Fibroblast of skin of left biceps (primary cell): Measurements from ENCODE around the gene SYS1.
A peak's percentile ranks its signal among the peaks of the same experiment; 100 is the strongest.

Experiments used
- DNase-seq, 2 experiments: peaks; one replicate each; pipeline ENCODE4 v3.0.0-alpha.2; 2013; ENCODE audit warnings: low read depth in 2 of 2

Gene SYS1

DNA sequence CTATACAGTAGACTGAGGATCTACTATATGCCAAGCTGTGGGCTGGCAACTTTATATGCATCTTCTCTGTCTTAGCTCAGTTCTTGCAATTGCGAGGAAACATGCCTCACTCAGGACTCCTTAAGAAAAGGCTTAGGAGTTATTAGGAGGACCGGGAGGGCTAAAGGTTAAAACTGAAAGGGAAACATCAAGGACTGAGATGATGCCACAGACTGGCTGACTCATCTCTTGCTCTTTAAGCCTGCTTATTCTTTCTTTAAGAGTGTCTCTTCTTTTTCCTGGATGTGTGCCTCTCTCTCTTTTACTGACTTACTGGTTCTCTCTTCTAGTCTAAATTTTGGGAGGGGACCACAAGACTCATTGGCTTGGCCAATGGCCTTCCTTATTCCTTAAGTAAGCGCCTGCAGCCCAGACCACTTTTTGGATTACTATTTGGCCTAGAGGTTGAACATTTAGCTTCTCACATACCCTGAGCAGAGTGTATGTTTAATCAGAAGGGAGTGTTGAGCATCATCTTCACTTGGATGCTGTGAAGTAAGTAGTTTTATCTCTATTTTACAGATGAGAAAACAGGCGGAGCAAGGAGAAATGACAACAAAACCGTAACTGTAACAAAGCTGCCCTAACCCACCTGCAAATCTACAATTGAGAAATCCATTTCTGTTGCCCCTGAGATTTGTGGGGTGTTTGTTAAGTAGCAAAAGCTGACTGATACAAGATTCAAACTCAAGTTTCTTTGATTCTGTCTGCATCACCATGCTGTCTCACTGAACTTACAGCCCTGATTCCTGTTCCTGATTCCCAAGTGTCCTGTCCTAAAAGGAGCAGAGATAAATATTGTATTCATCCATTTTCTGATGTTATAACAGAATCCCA, 7.5 kb upstream of the SYS1 start:
- DNase-seq = no peak

DNA sequence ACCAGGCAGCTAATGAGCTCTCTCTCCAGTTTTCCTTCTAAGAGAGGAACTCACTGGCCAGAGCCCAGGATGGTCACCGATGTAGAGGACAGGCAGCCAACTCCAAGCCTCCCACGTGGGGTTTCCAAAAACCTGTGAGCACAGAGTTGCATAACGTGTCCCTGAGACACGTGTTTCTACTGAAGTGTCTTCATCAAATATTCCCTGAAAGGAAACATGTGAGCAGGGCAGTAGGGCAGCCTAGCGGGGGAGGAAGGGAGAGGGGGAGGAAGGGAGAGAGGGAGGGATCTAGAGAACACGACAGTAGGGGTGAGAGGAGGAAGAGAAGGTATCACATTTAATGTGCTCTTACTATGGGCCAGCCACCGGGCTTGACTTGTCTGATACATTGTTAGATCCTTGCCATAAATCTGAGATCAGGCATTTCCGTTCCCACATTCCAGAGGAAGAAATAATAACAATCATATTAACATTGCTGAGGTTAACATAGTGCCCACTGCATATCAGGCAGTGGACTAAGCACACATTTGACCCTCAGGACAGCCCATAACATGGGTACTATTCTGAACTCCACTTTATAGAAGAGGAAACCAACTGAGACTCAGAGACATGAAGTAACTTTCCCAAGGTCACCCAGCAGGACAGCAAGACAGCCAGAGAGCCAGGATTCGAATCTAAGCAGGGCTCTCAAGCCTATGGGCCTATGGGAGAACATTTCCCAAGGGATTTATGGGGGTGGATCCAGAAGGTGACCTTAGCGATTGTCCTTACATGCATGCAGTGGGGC, 4.5 kb upstream of the SYS1 start:
- DNase-seq = no peak

DNA sequence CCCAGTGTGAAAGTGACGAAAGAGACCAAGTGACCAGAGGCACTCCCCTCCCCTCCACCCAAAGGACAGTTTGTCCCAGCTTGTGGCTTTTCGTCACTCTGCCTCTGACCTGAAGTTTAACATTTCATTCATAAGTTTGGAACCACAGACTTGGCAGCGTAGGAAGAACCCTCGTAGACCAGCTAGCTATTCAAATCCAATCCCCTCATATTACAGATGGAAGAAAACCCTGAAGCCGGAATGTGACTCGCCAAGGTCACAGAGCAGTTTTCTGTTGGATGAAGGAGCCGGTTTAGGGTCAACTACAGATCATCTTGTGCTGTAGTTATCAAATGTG, 3.9 kb upstream of the SYS1 start:
- DNase-seq = no peak

DNA sequence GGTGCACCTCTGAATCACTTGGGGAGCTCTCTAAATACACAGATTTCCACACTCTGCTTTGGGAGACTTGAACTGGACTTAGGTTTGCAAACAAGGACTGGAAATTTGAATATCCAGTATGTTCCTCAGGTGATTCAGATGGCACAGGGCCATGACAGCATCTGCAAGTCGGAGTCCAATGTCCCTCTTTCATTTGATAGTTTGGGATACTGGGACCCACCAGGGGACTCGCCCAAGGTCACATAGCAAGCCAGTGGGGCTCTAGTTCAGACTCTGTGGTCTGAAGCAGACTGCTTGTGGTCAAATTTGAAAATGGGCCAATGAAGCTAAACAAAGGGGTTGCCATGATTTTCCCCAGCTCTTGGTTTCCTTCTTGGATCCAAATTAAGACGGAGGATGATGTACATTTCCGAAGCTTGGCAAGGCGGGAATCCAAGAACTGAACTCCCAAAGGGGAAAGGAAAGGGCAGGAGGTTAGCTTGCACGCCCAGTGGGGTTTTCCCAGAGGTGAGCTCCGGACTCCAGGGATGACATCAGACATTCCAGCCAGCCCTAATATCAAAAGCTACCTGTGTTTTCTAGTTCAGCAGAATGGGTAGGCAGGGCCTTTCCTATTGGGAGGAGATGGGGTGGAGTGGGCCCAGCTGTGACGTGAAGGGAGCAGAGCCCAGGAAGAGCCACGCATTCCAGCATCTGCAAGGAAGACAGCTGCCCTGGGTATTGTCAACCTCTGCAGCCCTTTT, 3.4 kb upstream of the SYS1 start:
- DNase-seq = no peak

DNA sequence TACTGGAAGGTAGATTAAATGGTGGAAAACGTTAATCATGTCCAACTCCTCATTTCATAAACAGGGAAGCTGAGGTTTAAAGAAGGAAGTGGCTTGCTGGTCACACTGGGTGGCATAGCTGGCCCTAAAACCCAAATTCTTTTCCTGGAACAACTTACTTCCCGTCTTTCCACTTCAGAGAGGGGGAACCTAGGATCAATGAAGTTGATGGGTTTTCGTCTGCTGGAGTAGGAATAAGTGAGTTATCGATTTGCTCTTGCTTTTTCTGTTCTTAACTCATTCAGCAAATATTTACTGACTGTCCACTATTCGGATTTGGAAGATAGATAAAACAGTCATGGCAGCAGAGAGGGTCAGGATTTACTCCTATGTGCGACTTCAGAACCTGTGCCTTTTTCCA, 1.2 kb upstream of the SYS1 start:
- no peak for DNase-seq

DNA sequence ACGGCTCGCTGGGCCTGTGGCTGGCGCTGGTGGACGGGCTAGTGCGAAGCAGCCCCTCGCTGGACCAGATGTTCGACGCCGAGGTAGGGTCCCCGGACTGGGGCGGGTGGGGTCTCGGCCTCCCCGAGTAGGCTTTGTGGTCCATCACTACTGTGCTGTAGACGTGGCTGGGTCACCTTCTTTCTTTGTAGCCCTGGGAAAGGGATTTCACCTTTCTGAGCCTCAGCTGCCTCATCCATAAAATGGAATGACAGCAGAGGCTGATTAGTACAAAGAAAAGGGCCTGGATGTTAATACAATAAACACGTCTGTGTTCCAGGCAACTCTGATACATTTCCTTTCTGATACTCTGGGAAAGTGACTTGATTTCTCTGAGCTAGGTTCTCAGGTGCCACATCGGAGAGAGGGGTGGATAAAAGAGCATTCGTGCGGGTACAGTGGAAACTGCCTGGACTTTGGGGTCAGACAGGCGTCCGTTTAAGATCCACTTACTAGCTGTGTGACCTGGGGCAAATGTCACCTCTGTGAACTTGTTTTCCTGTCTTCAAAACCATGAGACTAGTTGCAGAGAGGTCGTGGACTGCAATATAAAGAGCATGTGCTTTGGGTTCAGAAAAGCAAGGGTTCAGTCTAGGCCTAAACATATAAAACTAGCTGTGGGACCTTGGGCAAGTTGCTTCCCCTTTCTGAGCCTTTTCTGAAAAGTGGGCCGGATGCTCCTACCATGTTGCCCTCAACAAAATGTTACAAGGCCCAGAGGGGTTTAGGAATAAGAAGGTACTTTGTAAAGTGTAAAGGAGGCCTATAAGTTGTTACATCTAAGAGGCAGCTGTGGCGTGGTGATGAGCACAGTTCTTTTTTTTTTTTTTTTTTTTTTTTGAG, 896 bp downstream of the SYS1 start:
- no peak for DNase-seq

DNA sequence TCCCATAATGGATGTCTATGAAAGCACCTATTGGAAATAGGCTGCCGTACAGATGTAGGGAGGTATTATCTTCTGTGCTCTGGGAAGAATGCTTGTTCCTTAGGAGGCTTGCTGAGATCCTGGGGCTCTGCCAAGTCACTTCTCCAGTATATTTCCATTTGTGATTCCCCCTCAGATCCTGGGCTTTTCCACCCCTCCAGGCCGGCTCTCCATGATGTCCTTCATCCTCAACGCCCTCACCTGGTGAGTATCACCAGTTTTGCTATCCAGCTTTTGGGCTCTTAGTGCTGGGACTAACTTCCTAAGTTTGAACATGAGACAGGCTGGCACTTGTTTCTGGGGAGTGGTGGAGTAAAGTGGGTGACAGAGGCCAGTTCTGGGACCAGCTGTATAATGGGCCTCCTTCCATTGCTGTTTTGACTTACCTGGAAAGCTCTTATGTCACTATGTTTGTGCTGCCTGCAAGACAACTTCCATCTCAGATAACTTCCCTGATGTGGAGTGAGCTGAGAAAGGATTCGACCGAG, 2.6 kb downstream of the SYS1 start:
- DNase-seq = no peak

DNA sequence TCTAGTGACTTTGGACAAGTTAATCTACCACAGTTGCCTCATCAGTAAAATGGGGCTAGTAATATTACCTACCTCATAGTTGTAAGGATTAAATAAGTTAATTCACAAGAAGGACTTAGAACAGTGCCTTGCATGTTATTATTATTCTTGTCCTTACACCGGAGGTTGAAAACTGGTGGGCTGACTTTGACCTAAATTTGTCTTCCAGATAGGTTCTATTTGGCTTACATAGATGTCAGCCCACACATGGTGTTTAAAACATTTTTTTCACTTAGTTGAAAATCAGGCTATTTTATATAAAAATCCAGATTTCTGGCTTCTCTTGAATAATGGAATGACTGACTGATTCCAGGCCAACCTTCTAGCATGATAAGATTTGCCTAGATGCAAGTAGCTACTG, 3.2 kb downstream of the SYS1 start:
- no peak for DNase-seq

DNA sequence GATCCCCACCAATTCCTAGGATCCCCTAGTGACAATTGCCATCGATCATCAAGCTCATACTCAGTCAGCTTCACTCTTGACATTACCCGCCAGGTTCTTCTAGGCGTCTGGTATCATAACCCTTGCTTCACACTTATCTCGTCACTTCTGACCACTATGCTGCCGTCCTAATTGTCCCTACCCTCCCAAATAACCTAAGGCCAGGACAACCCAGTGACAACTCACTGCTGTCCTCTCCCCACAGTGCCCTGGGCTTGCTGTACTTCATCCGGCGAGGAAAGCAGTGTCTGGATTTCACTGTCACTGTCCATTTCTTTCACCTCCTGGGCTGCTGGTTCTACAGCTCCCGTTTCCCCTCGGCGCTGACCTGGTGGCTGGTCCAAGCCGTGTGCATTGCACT, 3.7 kb downstream of the SYS1 start:
- no peak for DNase-seq

DNA sequence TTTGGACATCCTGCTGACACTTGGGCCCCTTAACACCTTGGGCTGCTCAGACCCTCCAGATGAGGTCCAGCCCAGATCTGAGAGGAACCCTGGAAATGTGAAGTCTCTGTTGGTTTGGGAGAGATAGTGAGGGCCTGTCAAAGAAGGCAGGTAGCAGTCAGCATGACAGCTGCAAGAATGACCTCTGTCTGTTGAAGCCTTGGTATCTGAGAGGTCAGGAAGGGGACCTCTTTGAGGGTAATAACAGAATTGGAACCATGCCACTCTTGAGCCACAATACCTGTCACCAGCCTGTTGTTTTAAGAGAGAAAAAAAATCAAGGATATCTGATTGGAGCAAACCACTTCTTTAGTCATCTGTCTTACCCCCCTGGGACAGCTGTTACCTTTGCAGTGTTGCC, 4.2 kb downstream of the SYS1 start:
- no peak for DNase-seq

DNA sequence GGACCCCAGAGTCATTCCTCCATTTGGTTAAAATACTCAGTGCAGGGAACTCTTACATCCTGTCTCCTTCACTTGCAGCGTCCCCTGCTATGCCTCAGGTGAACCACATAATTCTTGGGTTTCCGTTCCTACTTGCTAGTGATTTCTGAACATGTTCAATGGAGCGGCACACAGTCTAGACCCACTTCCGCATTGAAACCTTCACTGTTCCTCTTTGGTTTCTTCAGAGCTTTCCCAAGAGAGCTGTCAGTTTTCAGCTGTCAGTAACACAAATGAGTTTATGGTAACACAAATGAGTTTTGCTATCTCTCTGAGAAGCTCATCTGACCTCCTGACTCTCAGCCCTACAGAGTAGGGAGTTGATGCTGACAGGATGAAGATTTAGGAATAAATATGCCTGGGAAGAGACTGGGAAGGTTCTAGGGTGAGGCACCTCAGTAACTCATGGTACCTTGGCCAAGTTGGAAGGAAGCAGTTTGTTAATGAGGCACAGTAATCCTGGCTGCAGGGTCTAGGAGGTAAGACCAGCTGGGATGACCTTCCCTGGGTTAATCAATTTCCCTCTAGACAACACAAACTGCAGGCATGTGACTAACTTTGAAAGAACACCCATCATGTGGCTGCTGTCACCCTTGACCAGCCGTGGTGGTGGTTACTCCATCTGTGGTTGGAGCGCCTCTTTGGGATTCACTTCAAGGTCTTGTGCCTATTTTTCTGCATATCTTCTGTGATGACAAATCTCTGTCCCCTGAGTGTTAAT, 5.4 kb downstream of the SYS1 start:
- no peak for DNase-seq

DNA sequence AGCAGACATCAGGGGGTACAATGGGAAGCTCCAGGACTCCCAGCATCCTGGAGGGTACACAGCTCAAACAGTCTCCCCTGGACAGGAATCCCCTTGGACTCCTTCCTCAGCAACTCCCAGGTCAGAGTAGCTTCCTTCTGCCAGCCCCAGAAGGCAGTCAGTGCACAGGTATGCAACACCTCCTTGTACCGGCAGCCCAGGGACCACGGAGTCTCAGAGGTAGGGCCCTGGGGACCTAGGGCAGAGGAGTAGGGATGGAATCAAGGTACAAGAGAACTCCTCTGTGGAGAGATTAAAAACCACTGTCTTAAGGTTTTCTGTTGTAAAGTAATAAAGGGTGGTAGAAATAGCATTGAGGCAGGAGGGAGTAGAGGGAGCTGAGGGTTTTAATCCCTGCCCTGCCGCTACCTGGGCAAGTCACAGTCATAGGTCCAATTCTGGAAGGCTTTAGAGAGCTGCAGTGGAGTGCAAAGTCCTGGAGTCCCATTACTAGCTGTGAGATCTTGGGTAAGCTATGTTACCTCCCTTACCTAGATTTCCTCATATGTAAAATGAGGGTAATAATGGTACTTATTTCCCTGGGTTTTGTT, 7.7 kb downstream of the SYS1 start:
- DNase-seq = no peak

DNA sequence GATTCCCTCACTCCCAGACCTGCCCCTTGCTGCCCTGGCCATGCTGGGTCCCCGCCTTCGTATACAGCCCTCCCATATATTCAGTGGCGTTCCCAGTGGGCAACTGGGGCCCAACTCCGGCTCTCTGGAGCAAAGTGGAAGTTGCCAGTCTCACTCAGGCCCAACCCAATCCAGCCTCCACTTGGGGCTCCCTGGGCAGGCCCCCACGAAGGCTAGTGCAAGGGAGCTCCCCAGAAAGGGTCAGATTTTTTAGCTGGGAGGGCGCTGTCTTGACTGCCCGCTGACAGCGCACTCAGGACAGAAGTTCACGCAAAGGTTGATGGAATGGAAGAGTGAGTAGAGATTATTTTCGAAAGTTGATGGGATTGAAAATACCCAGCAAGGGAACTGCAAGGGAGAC, 9.3 kb downstream of the SYS1 start:
- no peak for DNase-seq

DNA sequence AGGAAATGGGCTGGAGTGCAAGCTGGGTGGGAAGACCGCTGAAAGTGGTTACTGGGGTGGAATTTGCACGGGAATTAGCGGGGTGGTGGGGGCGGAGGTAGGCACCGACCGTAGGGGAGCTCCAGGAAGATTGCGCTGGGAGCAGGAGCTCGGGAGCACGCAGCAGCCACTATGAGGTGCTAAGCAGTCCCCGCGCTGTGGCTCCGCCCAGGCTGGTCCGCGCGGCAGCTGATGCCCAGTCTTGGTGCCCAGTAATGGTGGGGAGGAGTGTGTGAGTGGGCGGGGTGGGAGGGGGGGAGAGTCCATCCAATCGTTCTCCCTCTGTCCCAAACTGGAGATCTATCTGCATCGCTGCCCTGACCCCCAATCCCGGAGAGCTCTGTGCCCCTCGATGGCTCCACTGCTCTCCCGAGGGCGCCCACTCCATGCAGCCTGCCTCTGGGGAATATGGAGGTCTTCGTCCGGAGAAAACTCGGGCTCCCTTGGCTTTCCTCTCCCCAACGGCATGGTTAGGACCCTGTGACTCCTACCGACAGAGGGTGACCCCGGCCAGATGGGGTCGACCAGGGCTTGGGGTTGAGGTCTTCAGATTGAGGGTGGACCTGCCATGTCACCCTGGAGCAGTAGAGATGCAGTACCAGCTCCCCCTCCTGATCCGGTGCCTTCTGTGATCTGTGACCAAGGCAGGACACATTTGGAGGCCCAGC, 9.8 kb downstream of the SYS1 start:
- no peak for DNase-seq

DNA sequence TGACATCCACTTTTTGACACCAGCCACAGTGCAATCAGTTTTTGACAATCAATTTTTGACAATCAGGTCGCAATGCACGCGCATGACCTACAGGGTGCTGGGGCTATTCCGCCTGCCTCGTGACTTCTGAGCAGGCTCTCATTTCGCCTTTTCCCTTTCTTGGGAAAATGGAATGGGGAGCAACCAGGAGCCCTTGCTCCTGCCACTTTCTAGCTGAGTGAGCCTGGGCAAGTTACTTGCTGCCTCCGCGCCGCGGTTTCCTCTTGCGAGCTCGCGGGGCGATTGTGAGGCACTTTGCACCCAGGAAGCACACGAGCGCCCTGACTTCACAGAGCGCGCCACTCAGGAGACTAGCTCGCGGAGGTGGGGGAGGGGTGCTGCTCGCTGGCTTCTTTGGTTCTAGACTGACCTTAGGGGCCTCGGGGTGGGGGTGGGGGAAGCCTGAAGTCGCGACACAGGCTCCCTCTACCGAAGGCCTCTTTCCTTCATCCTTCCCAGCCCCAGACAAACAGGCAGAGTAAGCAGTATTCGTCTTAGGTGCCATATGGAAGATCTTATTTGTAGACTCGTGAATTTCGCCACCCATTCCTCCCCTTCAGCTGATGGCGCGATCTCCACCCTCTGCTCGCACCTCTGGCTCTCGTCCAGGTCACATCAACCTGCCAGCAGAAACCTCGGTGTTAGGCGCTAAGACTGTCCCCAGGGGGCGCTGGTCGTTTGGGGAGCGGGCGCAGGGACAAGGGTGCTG, 10.6 kb downstream of the SYS1 start:
- peak; percentile 33 to 36 for DNase-seq

DNA sequence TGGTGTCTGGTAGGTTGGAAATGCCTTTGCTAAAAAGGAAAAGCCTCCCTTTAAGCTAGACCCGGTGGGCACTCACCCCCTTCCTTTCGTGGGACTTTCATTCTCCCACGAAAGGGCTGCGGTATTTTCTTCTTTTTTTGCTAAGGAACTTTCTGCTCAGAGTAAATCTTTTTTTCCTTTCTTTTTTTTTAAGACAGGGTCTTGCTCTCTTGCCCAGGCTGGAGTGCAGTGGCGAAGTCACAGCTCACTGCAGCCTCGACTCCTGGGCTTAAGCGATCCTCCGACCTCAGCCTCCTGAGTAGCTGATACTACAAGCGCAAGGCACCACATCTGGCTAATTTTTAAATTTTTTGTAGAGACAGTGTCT, 11.1 kb downstream of the SYS1 start:
- no peak for DNase-seq

DNA sequence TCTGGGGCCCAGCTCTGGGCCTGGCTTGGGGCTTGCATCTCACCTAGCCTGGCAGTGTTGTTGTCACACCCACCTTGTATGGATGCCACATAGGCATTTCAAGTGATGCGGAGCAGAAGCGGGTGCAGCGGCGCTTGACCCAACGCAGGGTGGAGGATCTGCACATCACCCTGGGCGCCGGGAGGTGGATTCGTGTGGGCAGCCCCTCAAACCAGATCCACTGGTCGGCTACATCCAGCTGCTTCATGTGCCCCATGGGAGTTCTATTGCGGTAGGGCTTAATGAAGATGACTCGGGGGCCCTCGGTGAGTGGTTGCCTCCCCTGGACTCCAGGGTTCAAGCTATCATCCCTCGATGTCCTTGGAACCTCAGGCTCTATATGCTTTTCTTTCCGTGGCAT, 12.0 kb downstream of the SYS1 start:
- DNase-seq = no peak

DNA sequence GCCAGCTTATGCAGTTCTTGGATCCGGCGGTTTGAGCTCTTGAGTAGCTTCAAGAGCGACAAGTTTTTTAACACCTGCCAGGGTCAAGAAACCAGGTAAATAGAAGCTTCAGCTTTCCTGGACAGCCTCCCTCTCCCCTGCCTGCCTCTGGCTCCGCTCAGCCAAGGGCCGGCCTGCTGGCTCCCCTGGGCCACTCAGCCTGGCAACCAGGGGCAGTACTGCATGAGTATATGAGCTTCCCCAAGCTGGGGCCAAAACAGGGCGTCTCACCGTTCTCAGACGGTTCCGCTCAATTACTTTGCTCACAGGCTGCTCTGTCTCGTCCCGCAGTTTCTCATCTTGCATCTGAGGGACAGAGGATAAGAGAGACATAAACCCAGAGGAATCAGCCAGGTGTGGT, 14.3 kb downstream of the SYS1 start:
- DNase-seq = no peak

DNA sequence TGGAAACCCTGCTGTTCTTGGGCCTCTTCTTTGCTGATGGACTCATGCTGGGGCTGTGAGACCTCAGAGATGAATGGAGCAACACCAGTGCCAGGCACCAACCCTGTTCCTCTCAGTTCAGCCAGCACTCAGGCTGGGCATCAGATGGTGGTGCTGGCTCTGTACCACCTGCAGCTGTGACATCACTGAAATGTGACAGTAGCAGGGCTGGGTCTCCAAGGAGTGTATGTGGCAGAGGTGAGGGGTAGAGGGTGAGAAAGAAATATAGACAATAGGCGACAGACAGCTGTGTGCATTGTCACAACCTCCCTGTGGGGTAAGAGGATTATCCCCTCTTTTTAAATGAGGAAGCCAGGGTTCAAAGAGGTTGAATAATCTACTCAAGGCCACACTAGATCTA, 15.2 kb downstream of the SYS1 start, which contains the start of gene TP53TG5:
Gene TP53TG5, minus strand, starts transcription at position 135 of the 400 bp plus-strand sequence. Its CDS starts 89 bp downstream, at position 46.
- no peak for DNase-seq
